ENCODE measurements around the gene UBE3D.

Gene UBE3D

GRCh38 chr6:83008626-83009025 lies 57.0 kb downstream of the UBE3D start:
- Histone ChIP-seq H3K79me2 (ENCODE audit: insufficient read depth, low read length) (no peaks in the 10 kb centered on the region), H3K4me2 (ENCODE audit: low read depth, low read length, poor library complexity, severe bottlenecking) (no peak overlapping the region), H4K20me1 (ENCODE audit: low read depth, low read length) (no peaks in the 10 kb centered on the region), H3K9me2 (replicated peaks; ENCODE audit: insufficient read depth, low read length) (no peaks in the 10 kb centered on the region), H3K36me3 (ENCODE audit: low read length) (peaks cover 7% of the 10 kb centered on the region; the same call in 1 of the 2 replicates), H3K9me3 (ENCODE audit: insufficient read depth, low read length) (no peaks in the 10 kb centered on the region), H2AFZ (ENCODE audit: low read depth, low read length, severe bottlenecking) (no peak overlapping the region), H3K9ac (ENCODE audit: low read length) (no peak overlapping the region), H3F3A (ENCODE audit: insufficient read depth) (no peaks in the 10 kb centered on the region), H3K27me3 (ENCODE audit: low read length) (no peaks in the 10 kb centered on the region), H3K27ac (ENCODE audit: low read depth, low read length) (no peak overlapping the region), H3K4me3 (ENCODE audit: insufficient read depth, low read length, poor library complexity, severe bottlenecking) (no peak overlapping the region)
- no peak for TF ChIP-seq EZH2phosphoT487 (conservative IDR thresholded peaks at IDR 0.05; ENCODE audit: low read length)
- TF ChIP-seq, protein P1, sequence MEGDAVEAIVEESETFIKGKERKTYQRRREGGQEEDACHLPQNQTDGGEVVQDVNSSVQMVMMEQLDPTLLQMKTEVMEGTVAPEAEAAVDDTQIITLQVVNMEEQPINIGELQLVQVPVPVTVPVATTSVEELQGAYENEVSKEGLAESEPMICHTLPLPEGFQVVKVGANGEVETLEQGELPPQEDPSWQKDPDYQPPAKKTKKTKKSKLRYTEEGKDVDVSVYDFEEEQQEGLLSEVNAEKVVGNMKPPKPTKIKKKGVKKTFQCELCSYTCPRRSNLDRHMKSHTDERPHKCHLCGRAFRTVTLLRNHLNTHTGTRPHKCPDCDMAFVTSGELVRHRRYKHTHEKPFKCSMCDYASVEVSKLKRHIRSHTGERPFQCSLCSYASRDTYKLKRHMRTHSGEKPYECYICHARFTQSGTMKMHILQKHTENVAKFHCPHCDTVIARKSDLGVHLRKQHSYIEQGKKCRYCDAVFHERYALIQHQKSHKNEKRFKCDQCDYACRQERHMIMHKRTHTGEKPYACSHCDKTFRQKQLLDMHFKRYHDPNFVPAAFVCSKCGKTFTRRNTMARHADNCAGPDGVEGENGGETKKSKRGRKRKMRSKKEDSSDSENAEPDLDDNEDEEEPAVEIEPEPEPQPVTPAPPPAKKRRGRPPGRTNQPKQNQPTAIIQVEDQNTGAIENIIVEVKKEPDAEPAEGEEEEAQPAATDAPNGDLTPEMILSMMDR (IDR thresholded peaks at IDR 0.05; ENCODE audit: insufficient read depth, low read length, poor library complexity, severe bottlenecking), result no peak

- H2AFZ ChIP-seq (ENCODE audit: low read depth, low read length, severe bottlenecking), result no peak overlapping the region
- H3K36me3 ChIP-seq (ENCODE audit: low read length), result peaks cover 7% of the 10 kb centered on the region; the same call in 1 of the 2 replicates
- TF ChIP-seq EZH2phosphoT487 (conservative IDR thresholded peaks at IDR 0.05; ENCODE audit: low read length), result no peak
- TF ChIP-seq, protein P1 (IDR thresholded peaks at IDR 0.05; ENCODE audit: insufficient read depth, low read length, poor library complexity, severe bottlenecking), result no peak
- no peaks in the 10 kb centered on the region for H4K20me1 ChIP-seq (ENCODE audit: low read depth, low read length)
- no peak overlapping the region for H3K4me3 ChIP-seq (ENCODE audit: insufficient read depth, low read length, poor library complexity, severe bottlenecking)
- no peaks in the 10 kb centered on the region for H3K27me3 ChIP-seq (ENCODE audit: low read length)
- H3K4me2 ChIP-seq (ENCODE audit: low read depth, low read length, poor library complexity, severe bottlenecking), result no peak overlapping the region
- no peak overlapping the region for H3K9ac ChIP-seq (ENCODE audit: low read length)
- H3K9me2 ChIP-seq (replicated peaks; ENCODE audit: insufficient read depth, low read length), result no peaks in the 10 kb centered on the region
- no peaks in the 10 kb centered on the region for H3K79me2 ChIP-seq (ENCODE audit: insufficient read depth, low read length)
- H3F3A ChIP-seq (ENCODE audit: insufficient read depth), result no peaks in the 10 kb centered on the region
- no peak overlapping the region for H3K27ac ChIP-seq (ENCODE audit: low read depth, low read length)
- no peaks in the 10 kb centered on the region for H3K9me3 ChIP-seq (ENCODE audit: insufficient read depth, low read length)
Observed at GRCh38 chr6:83006270-83006905, 59.3 kb downstream of the UBE3D start.

- TF ChIP-seq, protein P1 (IDR thresholded peaks at IDR 0.05; ENCODE audit: insufficient read depth, low read length, poor library complexity, severe bottlenecking), result no peak
- H3K9me2 ChIP-seq (replicated peaks; ENCODE audit: insufficient read depth, low read length), result no peaks in the 10 kb centered on the region
- H3K9ac ChIP-seq (ENCODE audit: low read length), result no peak overlapping the region
- H3K79me2 ChIP-seq (ENCODE audit: insufficient read depth, low read length), result no peaks in the 10 kb centered on the region
- H3K27me3 ChIP-seq (ENCODE audit: low read length), result no peaks in the 10 kb centered on the region
- no peaks in the 10 kb centered on the region for H3K9me3 ChIP-seq (ENCODE audit: insufficient read depth, low read length)
- H3K4me2 ChIP-seq (ENCODE audit: low read depth, low read length, poor library complexity, severe bottlenecking), result no peak overlapping the region
- H4K20me1 ChIP-seq (ENCODE audit: low read depth, low read length), result no peaks in the 10 kb centered on the region
- no peaks in the 10 kb centered on the region for H3F3A ChIP-seq (ENCODE audit: insufficient read depth)
- no peaks in the 10 kb centered on the region for H3K36me3 ChIP-seq (ENCODE audit: low read length)
- H3K4me3 ChIP-seq (ENCODE audit: insufficient read depth, low read length, poor library complexity, severe bottlenecking), result no peak overlapping the region
- H2AFZ ChIP-seq (ENCODE audit: low read depth, low read length, severe bottlenecking), result no peak overlapping the region
- no peak overlapping the region for H3K27ac ChIP-seq (ENCODE audit: low read depth, low read length)
Observed at GRCh38 chr6:82996156-82996555, 69.5 kb downstream of the UBE3D start.
